Stimulated activated CD8-positive, alpha-beta memory T cell treated with anti-CD3 and anti-CD28 coated beads, Interleukin-7, amount 100 ng/mL, for 4 hours (primary cell): ENCODE measurements around the gene SELP.

ENCODE experiments used
- DNase-seq, 2 donors: peaks; one replicate each; pipeline ENCODE4 v3.0.0-alpha.2; 2020; ENCODE audit warnings: low read depth in 2 of 2

Gene SELP

DNA sequence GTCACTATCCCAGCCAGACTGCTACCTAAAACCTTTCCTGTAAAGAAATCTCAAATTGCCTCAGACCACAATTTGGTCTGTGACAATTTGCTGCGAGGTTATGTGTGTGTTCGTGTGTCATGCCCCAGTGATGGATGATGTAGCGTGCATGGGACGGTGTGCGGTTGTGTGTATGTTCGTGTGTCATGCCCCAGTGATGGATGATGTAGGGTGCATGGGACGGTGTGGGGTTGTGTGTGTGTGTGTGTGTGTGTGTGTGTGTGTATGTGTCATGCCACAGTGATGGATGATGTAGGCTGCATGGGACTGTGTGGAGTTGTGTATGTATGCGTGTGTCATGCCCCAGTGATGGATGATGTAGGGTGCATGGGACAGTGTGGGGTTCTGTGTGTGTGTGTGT is 9.4 kb downstream of the SELP start:
- DNase-seq: no peak

DNA sequence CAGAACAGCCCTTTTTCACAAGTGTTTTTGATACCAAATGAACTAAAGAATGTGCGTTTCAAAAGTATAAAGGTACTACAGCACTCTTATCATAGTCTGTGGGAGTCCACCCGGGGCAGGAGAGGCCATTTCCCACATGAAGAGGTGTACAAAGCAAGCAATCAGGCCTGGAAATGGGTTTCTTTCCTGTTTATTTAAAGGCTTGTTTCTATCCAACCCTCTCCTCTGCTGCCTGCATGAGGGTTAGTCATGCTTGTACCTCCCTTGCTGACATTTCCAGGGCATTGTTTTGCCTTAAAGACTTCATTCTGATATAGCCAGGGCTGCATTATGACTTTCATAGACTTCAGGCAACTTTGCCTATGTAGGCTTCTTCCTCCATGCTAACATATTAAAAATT is 11.6 kb downstream of the SELP start:
- no peak for DNase-seq

DNA sequence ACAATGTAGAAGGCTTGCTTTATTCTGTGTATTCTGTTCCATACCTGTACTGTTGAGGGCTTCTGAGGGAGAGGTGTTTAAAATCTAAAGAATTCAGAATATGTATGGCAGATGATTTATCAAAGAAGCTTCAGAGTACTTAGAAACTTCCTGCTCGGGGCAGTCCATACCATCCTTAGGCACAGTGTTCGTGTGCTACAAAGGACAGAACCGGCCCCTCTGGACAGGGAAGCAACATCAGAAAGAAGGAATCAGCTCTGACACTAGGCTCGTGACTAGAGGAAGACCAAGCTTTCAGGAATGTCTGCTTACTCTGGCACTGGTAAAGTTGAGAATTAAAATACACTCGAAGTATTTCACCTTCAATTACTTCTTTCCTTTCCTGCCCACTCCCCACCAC is 14.1 kb downstream of the SELP start:
- no peak for DNase-seq

DNA sequence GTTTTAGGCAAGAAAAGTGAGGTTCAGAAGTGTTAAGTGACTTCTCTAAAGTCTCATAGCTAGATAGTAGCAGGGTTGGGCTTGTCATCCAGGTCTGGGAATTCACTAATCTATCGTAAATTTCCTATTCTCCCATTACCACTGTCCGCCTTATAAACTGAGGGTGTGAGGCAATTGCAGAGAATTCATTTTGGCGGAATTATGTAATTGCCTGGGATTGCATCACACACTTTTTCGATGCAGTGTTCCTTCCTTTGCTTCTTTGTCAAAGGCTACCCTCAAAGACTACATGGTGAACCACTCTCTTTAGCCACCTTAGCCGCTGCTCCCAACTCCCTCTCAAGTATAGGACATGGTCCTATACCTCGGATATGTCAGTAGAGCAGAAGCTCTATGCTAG is 19.1 kb downstream of the SELP start:
- DNase-seq: no peak

- no peak for DNase-seq
Measured at GRCh38 chr1:169610108-169610507, 19.8 kb downstream of the SELP start.

DNA sequence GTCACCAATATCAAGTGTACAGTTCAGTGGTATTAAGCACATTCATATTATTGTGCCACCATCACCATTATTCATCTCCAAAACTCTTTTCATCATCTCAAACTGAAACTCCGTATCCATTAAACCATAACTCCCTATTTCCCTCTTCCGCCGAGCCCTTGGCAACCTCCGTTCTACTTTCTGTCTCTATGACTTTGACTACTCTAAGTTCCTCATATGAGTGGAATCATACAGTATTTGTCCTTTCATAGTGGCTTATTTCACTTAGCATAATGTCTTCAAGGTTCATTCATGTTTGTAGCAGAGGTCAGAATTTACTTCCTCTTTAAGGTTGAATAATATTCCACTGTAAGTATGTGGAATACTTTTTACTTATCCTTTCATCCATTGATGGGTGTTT is 21.7 kb downstream of the SELP start:
- no peak for DNase-seq

- DNase-seq: peak; percentile 20 to 25
Measured at GRCh38 chr1:169604781-169605560, 25.0 kb downstream of the SELP start.

- no peak for DNase-seq
Measured at GRCh38 chr1:169601096-169601881, 28.6 kb downstream of the SELP start.

DNA sequence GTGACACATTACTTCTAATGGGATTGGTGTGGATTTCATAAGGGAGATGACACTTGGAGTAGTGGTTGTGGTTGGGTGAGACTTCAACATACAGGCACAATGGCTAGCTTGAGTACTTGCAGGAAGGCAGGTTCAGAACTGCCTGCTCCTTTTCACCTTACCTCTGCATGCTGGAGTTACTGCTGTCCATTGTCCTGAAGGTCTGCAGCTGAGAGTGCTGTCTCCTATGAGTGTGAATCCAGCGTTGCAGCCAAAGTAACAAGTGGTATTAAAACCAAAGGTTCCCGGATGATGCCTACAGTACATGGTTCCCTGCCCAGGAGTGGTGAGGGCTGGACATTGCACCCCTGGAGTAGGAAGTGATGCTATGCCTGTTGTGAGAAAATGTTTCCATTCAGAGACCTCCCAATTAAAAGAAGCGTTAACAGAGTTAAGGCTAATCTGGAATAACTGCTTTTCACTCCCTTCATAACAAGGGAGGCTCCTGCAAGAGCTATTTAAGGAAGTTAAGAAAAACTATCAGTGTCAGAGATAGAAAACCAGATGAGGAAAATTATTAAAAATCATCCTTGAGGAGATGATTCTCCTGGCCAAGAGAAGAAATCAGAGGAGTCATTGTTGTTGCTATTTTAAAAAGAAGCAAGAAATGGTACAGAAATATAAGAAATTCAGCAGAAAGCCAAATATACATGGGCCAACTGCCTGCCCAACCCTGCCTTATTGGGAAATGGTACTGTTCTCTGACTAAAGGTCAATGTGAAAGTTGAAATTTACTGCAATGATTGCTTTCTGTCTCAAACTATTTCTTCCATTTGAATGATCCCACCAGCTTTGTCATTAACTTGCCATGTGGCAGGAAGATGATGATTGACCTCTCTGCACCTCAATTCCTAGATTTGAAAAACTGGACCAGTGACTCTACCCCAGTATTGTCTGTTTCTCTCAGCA is 33.9 kb downstream of the SELP start:
- no peak for DNase-seq

DNA sequence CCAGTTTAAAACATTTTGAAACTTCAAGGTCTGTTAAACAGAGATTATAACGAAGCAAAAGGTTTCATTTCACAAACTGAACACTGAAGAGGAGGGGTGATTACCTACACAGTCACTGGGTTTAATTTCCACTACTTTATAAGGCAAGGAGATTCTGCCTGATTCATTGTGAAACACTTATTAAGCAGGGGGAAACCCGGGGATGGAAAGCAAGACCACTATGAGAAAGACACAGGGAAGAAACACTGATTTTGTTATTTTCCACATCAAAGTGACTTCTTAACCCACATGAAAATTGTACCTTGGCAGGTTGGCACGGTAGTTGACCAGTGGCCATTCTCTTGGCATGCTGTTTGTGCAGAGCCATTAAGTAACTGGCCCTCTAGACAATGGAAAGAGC is 35.5 kb downstream of the SELP start:
- DNase-seq: no peak

- no peak for DNase-seq
Measured at GRCh38 chr1:169590932-169591331, 39.0 kb downstream of the SELP start.

DNA sequence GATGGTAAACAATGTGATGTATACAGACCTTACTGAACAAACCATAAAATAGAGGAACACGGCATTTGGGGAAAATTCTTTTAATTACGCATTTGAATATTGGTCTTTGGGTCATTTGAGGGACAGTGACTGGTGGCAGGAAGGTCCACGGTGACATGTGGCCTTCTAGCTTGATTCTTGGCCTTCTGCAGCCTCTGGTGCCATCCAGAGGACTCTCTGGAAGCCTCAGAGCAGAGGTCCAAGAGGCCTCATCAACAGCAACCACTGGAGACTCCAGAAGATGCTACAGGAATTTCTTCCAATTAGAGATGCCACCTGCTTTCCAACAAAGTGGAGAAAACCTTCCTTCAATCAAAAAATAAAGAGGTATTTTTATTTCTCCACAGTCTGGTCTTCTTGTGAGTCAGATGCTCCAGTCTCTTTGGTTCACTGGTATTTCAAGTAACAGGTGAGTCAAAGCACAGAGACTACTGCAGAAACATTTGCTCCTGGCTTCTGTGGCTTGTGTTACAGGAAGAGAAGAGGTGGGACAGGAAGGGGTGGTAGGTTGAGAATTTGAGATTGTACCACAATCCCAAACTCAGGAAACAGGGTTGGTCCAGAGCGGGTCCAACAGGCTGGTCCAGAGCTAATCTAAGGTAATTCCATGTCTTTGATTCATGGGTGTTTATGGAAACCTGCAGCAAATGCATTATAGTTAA is 41.0 kb downstream of the SELP start:
- DNase-seq: peak in 1 of 2 donors; percentile 15

DNA sequence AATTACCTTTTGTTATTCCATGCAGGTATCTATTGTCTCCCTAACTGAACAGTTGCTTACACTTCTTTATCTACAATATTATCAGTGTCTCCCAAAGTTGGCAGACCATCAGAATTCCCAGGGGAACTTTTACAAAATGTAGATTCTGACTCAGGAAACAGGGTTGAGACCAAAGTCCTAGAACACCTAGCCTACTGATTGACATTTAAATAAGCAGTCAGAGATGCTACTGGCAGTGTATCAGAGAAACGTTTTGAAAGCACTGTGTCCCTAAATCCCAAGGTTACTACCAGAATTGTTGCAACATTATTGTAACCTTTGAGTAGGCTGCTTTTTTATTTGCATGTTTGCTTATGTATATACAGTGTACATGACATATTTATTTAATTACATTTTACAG is 41.8 kb downstream of the SELP start:
- no peak for DNase-seq

DNA sequence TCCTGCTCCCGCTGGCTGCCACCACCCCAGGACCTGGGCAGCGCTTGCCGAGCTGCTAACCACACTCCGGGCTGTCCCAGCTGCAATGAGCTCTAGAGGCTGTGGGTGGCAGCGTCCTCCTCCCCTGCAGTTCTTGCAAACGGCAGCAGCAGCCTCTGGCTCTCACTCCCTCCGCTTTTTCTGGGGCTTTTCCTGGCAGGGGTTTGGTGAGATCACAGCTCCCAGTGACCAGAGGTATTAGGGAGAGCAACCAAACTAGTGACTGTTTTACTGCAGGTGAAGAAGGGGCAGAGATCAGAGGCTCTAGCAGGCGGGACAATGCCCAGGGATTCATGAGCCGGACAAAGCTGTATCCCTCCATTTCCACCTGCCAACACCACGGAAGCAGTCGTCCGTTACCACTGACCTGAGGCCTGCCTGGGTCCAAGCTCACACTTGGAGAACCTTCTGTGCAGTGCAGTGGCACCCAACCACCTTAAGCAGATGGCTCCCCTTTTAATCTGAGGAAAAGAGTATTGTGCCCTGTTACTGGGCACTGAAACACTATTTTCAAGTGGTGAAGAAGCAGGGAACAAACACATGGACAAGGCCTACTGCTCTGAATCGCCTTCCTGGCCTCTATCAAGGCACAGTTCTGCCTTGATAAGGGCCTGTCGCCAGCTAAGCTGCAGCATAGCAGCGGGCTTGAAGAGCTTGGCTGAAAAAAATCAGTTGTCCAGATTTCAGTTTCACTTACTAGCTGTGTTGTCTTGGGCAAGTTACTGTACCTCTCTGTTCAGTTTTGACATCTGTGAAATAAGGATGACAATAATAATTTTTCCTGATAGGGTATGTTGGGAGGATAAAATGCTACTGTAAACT is 43.3 kb downstream of the SELP start, which contains the start of gene F5:
Gene F5 (minus strand): TSS at position 87 of the 861 bp plus-strand sequence. CDS start 95 bp downstream, outside the sequence.
- DNase-seq: peak; percentile 64 to 66

- DNase-seq: no peak
Measured at GRCh38 chr1:169586067-169586394, 43.9 kb downstream of the SELP start.

DNA sequence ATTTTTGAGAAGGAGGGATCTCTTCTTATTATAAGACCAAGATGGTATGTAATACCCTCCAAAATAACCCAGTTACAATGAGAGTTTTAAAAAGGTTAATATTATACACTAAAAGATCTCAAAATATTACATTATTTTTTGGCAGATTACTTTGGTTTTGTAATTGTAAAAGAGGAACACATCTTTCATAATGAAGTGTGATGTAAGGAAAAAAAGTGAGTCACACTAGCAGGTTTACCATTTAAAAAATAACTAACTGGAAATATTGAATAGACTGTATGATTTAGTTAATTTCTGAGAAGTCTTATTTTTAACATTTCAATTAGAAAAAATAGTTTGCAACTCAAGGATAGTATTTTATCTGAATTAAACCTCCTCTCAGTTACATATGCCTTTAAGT is 44.7 kb downstream of the SELP start:
- no peak for DNase-seq

DNA sequence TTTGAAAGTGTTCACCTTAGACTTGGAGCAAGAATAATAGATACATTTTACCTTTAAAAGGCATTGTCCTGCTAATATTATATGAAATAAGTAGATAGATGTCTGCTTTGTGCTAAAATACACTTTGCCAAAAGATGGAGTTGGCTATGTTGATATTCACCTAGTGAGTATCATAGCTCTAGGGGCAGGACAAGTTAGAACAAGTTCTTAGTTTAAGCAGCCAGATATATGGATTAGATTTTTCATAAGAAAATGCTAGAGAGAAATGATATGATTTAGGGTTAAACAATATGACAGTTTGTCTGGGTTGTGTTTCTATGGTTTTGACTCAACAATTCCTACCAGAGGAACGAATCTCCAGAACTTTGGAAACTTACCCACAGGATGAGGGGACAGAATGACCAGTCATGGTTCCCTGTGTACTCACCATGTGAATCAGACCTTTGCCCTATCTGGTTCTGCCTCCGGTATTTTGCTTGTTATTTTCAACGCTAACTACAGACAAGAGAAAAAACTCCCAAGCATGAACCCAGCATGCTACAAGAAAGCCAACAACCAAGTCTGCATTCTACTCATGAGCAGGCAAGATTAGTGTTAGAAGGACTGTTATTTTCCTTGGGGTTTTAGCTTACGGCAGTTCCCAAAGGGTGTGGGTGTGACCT is 45.3 kb downstream of the SELP start:
- DNase-seq: no peak

GRCh38 chr1:169577981-169578738 is 51.8 kb downstream of the SELP start:
- DNase-seq: no peak

- no peak for DNase-seq
Measured at GRCh38 chr1:169576935-169577331, 53.0 kb downstream of the SELP start.
